GM11168 (cell line): ENCODE data around the gene ZNF20.
"Not testable (repeated sequence)": the region's sequence is repeated elsewhere in the genome, so short reads cannot be mapped to it uniquely, and the experiment has no call there.

ENCODE experiments used
- in situ Hi-C: fragments of 300-500 bp; cut with MboI; formaldehyde crosslinking; loops from one replicate; pipeline ENCODE4 v1.12.0; 2022; ENCODE audit warnings: low sequenced_read_pairs; ENCODE audit not compliant: unreplicated experiment

The ZNF20 gene

DNA sequence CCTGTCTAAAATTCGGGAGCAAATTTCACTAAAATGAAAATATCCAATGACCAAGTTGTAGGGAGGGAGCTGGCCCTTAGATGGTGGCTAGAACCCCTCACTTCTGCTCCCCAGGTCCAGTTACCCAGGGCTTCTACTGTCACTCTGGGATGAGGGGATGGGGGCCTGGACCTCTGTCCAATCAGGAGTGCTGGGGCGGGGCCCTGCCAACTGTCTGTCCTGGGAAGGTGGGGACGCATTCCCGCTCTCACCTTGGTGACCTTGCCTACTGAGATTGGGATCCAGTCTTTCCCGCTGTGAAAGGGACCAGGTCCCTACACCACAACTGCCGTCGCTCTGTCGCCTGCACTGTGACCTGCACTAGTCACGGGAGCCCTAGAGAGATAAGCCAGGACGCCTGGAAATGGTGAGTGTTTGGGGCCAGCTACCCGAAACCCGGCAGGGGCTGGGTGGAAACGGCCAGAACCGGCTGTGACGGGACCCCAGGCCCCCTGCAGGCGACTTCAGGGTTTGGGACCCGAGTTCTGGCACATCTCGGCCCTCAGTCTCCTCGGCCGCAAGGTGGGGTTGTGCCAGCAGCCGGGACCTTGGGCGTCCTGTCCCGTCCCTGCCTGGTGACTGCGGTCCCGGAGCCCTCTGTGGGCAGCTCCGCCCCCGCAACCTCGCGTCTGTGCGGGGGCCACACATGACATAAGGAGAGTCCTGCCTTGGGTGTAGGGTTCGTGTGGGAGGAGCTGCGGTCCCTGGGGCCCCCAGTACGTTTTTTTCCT lies 22.8 kb downstream of the ZNF20 start:
- in situ Hi-C loops = no loop called here

DNA sequence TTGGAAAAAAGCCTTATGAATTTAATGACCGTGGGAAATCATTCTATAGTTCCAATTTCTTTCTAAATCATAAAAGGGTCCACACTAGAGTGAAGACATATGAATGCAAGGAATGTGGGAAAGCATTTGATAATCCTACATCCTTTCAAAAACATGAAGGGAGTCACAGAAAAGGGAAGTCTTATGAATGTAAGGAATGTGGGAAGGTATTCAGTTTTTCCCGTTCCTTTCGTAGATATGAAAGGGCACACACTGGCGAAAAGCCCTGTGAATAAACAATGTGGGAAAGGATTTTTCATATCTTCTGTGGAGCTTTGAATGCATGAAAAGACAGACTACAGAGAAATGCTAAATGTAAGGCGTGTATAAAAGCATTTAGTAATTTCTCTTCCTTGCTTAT lies 27.0 kb downstream of the ZNF20 start:
- in situ Hi-C loops = no loop called here

DNA sequence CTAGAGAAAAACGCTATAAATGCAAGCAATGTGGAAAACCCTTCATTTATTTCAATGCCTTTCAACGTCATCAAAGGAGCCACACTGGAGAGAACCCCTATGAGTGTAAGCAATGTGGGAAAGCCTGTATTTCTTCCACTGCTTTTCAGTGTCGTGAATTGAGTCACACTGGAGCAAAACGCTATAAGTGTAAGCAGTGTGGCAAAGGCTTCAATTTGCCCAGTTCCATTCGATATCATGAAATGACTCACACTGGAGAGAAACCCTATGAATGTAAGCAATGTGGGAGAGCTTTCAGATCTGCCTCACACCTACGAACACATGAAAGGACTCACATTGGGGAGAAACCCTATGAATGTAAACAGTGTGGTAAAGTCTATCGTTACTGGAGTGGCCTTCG lies 27.4 kb downstream of the ZNF20 start:
- in situ Hi-C loops = no loop called here

DNA sequence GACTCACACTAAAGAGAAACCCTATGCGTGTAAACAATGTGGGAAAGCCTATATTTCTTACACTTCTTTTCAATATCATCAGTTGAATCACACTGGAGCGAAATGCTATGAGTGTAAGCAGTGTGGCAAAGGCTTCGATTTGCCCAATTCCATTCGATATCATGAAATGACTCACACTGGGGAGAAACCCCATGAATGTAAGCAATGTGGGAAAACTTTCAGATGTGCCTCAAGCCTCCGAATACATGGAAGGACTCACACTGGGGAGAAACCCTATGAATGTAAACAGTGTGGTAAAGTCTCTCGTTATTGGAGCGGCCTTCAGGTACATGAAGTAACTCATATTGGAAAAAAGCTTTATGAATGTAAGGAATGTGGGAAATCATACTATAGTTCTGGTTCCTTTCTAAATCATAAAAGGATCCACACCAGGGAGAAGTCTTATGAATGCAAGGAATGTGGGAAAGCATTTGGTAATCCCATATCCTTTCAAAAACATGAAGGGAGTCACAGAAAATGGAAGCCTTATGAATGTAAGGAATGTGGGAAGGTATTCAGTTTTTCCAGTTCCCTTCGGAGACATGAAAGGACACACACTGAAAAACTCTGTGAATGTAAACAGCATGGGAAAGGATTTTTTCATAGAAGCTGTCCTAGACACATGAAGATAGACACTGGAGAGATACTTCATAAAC lies 28.1 kb downstream of the ZNF20 start:
- in situ Hi-C loops = no loop called here

DNA sequence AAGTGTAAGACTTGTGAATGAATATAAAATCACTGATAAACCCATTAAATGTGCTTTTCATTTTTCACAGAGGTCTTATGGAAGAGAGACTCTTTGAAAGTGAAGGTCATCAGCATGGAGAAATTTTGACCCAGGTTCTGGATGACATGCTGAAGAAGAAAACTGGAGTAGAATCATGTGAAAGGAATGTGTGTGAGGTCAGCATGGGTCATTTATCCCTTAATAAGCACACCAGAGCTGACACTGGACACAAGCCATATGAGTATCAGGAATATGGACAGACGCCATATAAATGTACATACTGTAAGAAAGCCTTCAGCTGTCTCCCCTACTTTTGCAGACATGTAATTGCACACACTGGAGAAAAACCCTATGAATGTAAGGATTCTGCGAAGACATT lies 29.0 kb downstream of the ZNF20 start:
- in situ Hi-C loops = no loop called here

DNA sequence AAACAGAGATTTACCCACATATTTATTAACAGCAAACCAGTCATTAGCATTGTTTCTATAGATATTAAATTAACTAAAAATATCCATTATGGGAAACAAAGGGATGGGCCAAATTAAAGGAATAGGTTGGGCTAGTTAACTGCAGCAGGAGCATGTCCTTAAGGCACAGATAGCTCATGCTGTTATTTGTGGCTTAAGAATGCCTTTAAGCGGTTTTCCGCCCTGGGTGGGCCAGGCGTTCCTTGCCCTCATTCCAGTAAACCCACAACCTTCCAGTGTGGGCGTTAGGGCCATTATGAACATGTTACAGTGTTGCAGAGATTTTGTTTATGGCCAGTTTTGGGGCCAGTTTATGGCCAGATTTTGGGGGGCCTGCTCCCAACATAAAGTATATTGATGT lies 36.2 kb downstream of the ZNF20 start:
- in situ Hi-C loops = not testable (repeated sequence)

DNA sequence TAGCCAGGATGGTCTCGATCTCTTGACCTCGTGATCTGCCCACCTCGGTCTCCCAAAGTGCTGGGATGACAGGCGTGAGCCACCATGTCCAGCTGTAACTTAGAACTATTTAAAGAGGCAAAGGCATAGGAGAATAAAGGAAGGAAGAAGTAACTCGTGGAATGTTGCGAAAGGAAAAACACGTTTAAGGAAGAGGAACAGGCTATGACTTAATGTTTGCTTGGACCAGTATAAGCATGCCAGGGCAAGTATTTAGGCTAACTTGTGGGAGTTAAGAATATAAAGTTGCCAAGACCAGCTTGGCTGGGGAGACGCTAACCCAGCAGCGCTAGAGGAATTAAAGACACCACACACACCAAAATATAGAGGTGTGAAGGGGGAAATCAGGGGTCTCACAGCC lies 42.1 kb downstream of the ZNF20 start:
- in situ Hi-C loops = no loop called here

DNA sequence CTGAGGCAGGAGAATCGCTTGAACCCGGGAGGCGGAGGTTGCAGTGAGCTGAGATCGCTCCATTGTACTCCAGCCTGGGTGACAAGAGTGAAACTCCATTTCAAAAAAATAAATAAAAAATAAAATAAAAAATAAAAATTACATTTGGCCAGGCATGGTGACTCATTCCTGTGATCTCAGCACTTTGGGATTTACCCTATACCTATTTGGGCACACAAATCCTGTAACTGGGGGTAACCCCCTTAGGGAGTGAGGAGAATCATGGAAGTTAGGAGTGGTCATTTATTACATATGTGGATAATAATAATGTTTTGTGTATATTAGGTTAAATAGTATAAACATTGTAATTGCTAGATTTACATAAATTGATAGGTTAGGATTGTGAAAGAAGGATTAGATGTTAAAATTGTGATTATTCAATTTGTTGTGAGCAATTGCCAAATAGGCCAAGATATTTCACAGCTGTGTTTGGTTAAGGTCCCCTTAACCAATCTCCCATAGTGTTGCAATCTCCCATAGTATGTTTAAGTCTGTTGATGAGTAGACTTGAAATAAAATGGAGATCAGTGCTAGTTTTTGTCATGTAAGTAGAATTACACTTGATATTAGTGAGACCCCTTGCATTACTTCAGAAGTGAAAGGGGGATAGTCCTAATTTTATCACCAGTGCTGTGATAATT lies 44.9 kb downstream of the ZNF20 start:
- in situ Hi-C loops = no loop called here

DNA sequence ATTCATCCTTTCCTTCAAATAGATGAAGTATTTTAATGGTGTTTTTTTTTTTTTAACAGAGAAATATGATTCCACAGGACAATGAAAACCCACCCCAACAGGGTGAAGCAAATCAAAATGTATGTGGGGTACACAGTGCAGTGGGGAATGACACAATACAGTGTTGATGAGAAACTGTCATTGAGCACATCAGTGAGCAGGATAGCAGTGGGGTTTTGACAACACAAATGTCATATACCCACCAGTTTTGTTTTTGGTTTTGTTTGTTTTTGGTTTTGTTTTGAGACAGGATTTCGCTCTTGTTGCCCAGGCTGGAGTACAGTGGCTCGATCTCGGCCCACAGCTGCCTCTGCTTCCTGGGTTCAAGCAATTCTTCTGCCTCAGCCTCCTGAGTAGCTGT lies 46.4 kb downstream of the ZNF20 start:
- in situ Hi-C loops = loop anchor here (5.0 kb wide), 1 partner anchor 49 kb away; the partner anchor contains the start of gene ZNF20

DNA sequence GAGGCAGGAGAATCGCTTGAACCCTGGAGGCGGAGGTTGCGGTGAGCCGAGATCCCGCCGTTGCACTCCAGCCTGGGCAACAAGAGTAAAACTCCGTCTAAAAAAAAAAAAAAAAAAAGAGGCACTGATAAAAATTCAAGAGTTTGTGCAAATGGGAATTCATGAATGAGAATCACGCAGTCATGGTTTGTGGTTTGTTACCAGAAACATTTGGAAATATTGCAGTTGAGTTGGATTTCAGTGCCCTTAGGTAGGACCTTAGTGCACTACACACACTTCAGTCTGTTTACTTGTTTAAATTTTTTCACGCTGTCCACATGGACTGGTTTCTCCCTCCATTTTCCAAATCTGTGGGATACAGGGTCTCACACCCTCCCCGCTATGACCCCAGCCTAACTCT lies 47.2 kb downstream of the ZNF20 start:
- in situ Hi-C loops = loop anchor here (5.0 kb wide), 1 partner anchor 49 kb away; the partner anchor contains the start of gene ZNF20

DNA sequence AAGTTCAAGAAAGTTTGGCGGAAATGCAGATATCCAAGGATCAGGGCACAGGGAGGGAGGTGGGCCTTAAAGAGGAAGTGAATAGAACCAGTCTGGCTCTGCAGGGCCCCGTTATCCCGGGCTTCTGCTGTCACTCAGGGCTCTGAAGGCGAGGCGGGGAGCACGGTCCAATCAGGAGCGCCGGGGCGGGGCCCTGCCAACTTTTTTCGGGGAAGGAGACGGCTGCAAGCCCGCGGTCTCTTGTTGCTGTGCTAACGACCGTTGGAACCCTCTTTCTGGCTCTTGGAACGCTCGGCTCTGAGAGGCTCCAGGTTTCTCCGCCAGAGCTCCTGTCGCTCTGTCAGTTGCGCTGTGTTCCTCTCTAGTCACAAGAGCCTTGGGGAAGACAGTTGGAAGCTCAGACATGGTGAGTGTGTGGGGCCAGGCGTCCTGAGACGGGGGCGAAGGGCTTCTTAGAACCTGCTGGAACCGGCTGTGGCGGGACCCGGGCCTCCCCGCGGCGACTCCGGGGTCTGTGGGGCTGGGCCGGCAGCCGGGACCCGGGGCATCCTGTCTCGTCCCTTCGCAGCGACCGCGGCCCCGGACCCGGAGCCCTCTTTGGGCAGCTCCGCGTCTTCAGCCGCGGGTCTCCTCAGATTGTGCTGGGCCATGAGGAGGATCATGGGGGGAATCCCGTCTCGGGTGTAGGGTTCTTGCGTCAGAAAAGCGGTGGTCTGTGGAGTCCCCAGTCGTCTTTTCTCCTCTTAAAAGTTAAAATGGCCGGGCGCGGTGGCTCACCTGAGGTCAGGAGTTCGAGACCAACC lies 47.9 kb downstream of the ZNF20 start:
- in situ Hi-C loops = loop anchor here (5.0 kb wide), 1 partner anchor 50 kb away; the partner anchor contains the start of gene ZNF20

DNA sequence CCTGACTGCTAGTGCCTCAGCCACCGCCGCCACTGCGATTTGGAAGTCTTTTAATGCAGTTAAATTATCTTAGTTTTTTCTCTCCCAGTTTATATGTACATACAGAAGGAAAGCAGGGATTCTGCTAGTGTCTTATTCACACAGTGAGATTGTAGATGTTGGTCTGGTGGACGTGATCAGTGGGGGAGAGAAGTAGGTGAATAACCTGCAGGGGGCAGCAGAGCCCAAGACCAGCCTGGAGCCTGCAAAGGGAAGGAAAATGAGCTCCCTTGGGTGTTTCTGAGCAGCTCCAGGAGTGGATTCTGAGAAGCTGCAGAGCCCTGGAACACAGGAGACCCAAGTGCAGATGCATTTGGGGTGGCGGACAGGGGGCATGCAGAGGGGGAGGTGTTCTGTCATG lies 49.3 kb downstream of the ZNF20 start:
- in situ Hi-C loops = loop anchor here (5.0 kb wide), 1 partner anchor 51 kb away; the partner anchor contains the start of gene ZNF20

DNA sequence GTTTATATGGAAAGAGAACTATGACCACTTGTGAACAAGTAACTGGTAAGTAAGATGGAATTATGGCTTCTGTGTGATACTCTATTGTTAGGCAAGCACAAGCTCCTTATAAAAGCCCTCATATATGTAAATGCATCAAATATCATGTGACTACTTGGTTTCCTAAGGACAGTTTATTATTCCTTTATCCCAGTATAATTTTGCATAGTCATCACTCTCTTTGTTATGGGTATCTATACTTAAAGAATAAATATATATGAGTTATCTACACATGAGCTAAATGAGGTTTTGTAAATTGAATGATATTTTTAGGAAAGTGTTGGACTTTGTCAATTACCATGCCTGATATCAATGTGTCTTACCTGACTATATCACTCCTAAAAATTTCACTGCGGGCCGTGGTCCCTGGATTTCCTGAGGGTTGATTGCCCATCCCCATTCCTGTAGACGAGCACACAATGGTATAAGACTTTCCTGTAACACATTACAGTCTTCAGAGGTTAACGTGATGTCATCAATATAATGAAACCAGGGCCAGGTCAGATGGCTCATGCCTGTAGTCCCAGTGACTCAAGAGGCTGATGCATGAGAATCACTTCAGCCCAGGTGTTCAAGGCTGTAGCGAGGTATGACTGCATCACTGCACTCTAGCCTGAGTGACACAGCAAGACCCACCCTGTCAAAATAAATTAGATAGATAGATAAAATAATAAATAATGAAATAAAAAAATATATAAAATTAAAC lies 54.9 kb downstream of the ZNF20 start:
- in situ Hi-C loops = no loop called here

DNA sequence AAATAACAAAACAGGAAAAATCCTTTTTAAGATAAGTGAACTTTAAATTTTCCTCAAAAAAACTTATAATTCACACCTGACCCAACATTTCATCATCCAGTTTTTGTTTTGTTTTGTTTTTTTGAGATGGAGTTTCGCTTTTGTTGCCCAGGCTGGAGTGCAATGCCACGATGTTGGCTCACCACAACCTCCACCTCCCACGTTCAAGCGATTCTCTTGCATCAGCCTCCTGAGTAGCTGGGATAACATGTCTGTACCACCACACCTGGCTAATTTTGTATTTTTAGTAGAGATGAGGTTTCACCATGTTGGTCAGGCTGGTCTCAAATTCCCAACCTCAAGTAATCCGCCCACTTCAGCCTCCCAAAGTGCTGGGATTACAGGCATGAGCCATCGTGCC lies 56.8 kb downstream of the ZNF20 start:
- in situ Hi-C loops = not testable (repeated sequence)
